Heart right ventricle (tissue), 16 donors: ENCODE data around the gene NUP62CL. TPM values are rescaled to one million over a fixed set of nuclear protein-coding genes. Genes with fewer than 3 reads are reported as not detected.

ENCODE experiments used
- ATAC-seq, 8 donors: fragments of 200-7000 bp; cut with Tn5 transposase; one replicate each; pipeline ENCODE4 v1.9.1; 2020; ENCODE audit warnings: mild to moderate bottlenecking in 8 of 8, moderate library complexity in 8 of 8, moderate number of reproducible peaks in 1 of 8
- DNase-seq, 2 donors: peaks; one replicate each; pipeline ENCODE4 v3.0.0-alpha.2; 2020
- H3K27ac ChIP-seq, 10 donors: fragments of 200-600 bp; sonication (generic) in 2 of 10; one replicate each; pipeline versions ENCODE4 v1.5.0 to v1.8.0; 2020 to 2022; ENCODE audit warnings: mild to moderate bottlenecking in 3 of 10
- H3K27me3 ChIP-seq, 7 donors: fragments of 200-600 bp; one replicate each; pipeline ENCODE4 v1.8.0; 2021 to 2022; ENCODE audit warnings: mild to moderate bottlenecking in 2 of 7
- H3K36me3 ChIP-seq, 9 donors: fragments of 200-600 bp; sonication (generic) in 1 of 9; one replicate each; pipeline versions ENCODE4 v1.5.0 to v1.8.0; 2020 to 2022; ENCODE audit warnings: mild to moderate bottlenecking in 2 of 9
- H3K4me1 ChIP-seq, 9 donors: fragments of 200-600 bp; sonication (generic) in 1 of 9; one replicate each; pipeline versions ENCODE4 v1.5.0 to v1.8.0; 2020 to 2022; ENCODE audit warnings: mild to moderate bottlenecking in 4 of 9
- H3K4me3 ChIP-seq, 10 donors: fragments of 200-600 bp; sonication (generic) in 2 of 10; one replicate each; pipeline versions ENCODE4 v1.5.0 to v1.8.0; 2020 to 2022; ENCODE audit warnings: mild to moderate bottlenecking in 7 of 10, moderate library complexity in 2 of 10
- H3K9me3 ChIP-seq, 11 donors: fragments of 200-600 bp in 10 of 11; sonication (generic) in 2 of 11; one replicate each; pipeline versions ENCODE4 v1.5.0 to v1.8.0; 2013 to 2022; ENCODE audit warnings: mild to moderate bottlenecking in 2 of 11, control low read depth in 1 of 11, moderate library complexity in 1 of 11
- CTCF ChIP-seq, 9 donors: fragments of 200-600 bp; sonication (generic) in 2 of 9; IDR thresholded peaks; one replicate each; pipeline versions ENCODE4 v1.5.0 to v1.8.0; 2021 to 2022; ENCODE audit warnings: antibody characterized with exemption in 9 of 9, mild to moderate bottlenecking in 5 of 9, moderate library complexity in 1 of 9
- WGBS, 2 donors: extraction: QIAGEN DNeasy Blood & Tissue Kit; methylation state at CpG; one replicate each; pipeline ENCODE4 v1.1.7; 2013; ENCODE audit warnings: inconsistent platforms in 1 of 2; 5-methylcytosine and 5-hydroxymethylcytosine counted together
- intact Hi-C, 10 donors: fragments of 100-400 bp; cut with DNase I; formaldehyde crosslinking; loops; one replicate each; pipeline versions ENCODE4 v1.11.1 to v1.14.2; 2022
- polyA plus RNA-seq, 2 donors: library from polyadenylated mRNA; stranded (reverse); fragments of 200-250 nt; gene quantifications; one replicate each; pipeline ENCODE4 v1.2.3, GENCODE V29; 2013
- total RNA-seq, 10 donors: library from RNA; stranded (reverse); fragmentation: NEBNext Ultra II Directional in 3 of 10; extraction: Animal tissue kit (Norgen Biotek cat#: 25700) in 3 of 10; gene quantifications; one replicate each; pipeline versions ENCODE4 v1.2.1 to v1.2.4, GENCODE V29; 2021 to 2023
- donor health status: Arrhythmogenic right ventricular cardiomyopathy.
- donor health status: ischemic (EF 13 %, LVEDD 7.1; RV severe dilation, severe dysfunction).
- donor health status: healthy with polysubstance abuse.
- donor health status: DM: no; HTN: yes; CAD: no.
- donor health status: DM: no; HTN: no; CAD: no.
- donor health status: ischemic (EF 25% LVEDD 6.9; RV normal size, moderate dysfunction).
- donor health status: ischemic (EF 25% LVEDD 5.7; RV mildly dilated, moderate dysfunction).
- donor health status: healthy.
- donor health status: DM: yes; HTN: yes; CAD: no.
- donor health status: Ischemic cardiomyopathy.
- donor health status: ischemic (EF 35%, LVEDD 5.7; RV mildly dilated, moderate dysfunction).
- donor health status: nonischemic (EF 11% LVEDD 7.7; RV severe dilation, severe dysfunction).
- donor health status: DM: yes; HTN: yes; CAD: no.
- donor health status: PGD.
- donor health status: ischemic (EF 29% LVEDD 5.4; RV normal size, mild dysfunction).
- donor health status: nonischemic (EF 23%, LVEDD 6.1; RV moderate dilation, normal function).

The NUP62CL gene
- total and polyA plus RNA-seq, 12 donors: 0.23 to 2.8 (median 0.85) TPM; not detected in 1

DNA sequence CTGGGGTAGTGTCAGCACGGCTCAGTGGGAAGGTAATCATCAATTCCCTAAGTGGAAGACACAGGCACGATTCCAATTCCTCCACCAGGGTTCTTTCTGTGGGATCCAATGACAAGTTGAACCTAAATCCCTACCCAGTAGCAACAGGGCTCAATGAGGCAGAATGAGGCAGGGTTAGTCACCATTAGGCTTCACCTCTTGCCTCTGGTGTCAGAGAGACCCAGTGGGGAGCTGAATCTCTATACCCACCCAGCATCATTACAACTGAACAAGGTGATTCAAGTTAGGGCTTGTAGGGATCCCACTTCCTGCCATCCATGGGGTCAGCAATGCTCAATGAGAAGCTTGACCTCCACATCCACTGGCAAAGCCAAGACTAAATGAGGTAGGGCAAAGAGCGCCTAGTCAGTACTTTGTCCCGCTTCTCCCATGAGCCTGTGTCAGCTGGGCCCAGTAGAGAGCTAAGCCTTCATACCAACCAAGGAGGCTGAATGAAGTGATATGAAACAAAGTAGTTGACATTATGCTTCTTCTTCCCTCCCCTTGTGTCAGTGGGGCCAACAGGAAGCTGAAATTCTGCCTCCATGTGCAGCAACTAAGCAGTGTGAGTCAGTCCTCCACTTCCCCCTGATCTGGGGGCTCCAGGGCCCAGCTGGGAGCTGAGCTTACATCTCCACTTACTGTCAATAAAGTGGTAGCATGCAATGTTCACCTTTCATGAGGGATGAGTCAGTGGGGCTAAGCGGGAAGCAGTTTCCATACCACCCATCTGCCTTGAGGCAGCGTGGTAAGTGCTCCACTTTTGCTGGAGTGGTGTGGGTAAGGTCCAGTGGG is 51.2 kb downstream of the NUP62CL start:
- Histone ChIP-seq H3K4me3 (no peak overlapping the region), H3K9me3 (no peaks in the 10 kb centered on the region), H3K27me3 (peaks cover 0 to 6% (median 0%) of the 10 kb centered on the region in 7 donors), H3K27ac (no peak overlapping the region), H3K4me1 (no peaks in the 10 kb centered on the region), H3K36me3 (no peaks in the 10 kb centered on the region)
- TF ChIP-seq CTCF (IDR thresholded peaks at IDR 0.05): no peak
- intact Hi-C loops: no loop called here
- WGBS, 2 donors: 91 to 92% methylated on average over 6 of the region's 6 CpGs
- DNase-seq: no peak
- no peak for ATAC-seq

DNA sequence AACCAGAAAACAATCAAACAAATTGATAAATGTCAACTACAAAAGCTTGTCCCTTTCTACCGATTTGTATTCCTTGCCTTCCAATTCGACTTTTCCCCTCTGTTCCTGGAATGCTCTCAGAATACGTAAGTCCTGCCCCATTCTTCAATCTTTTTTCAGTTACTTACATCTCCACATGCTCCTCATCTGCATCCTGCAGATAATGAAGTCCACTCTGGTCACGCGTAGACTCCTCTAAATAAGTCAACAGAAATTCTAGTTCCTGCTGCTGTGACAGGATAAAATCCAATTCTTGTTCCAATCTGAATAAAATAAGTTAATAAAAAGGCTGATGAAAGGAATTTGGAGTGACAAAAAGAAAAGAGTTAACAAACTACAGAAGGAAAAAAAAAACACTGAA is 53.2 kb downstream of the NUP62CL start:
- Histone ChIP-seq H3K36me3 (no peaks in the 10 kb centered on the region), H3K4me1 (no peaks in the 10 kb centered on the region), H3K4me3 (no peak overlapping the region), H3K27ac (no peak overlapping the region), H3K9me3 (no peaks in the 10 kb centered on the region), H3K27me3 (peaks cover 0 to 14% (median 0%) of the 10 kb centered on the region in 7 donors)
- intact Hi-C loops: no loop called here
- ATAC-seq: no peak
- no peak for DNase-seq
- TF ChIP-seq CTCF (IDR thresholded peaks at IDR 0.05): no peak
- WGBS, 2 donors: 79 to 82% methylated on average over 5 of the region's 5 CpGs

DNA sequence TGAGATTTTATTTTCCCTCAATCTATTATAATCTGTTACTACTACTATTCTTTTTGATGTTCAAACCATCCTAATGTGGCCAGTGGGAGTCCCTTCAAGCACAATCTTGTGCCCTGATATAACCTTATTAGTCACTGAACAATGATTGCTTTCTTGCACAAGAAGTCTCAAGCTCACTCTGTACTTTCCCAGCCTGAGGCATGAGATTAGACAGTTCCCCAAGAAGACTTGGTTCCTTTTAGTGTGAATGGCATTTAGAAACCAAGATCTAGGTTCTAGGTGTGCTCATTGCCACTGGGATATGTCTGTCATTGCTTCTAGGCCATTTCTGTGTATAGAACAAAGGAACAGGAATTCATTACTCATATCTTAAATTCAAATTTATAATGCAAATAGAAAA is 59.6 kb downstream of the NUP62CL start:
- Histone ChIP-seq H3K9me3 (no peaks in the 10 kb centered on the region), H3K36me3 (no peaks in the 10 kb centered on the region), H3K27ac (no peak overlapping the region), H3K4me1 (no peaks in the 10 kb centered on the region), H3K27me3 (peaks cover 0 to 21% (median 0%) of the 10 kb centered on the region in 7 donors), H3K4me3 (no peak overlapping the region)
- no peak for TF ChIP-seq CTCF (IDR thresholded peaks at IDR 0.05)
- no peak for ATAC-seq
- DNase-seq: no peak
- intact Hi-C loops: no loop called here

DNA sequence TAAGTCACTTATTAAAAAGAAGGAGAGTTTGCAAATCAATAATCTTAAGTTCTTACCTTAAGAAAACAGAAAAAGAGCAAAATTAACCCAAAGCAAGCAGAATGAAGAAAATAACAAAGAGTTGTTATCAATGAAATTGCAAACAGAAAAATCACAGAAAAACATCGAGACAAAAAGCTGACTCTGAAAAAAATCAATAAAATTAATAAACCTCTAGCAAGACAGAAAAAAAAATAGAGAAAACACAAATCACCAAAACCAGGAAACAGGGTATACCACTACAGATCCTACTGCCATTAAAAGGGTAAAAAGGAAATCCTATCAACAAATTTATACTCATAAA is 70.3 kb downstream of the NUP62CL start:
- H3K4me1 ChIP-seq: no peaks in the 10 kb centered on the region
- intact Hi-C loops: no loop called here
- ATAC-seq (no peak), DNase-seq (no peak)
- no peaks in the 10 kb centered on the region for H3K36me3 ChIP-seq
- TF ChIP-seq CTCF (IDR thresholded peaks at IDR 0.05): no peak
- H3K27me3 ChIP-seq: peaks cover 0 to 38% (median 0%) of the 10 kb centered on the region in 7 donors
- WGBS, 2 donors: 94 to 100% methylated on average over 1 of the region's 1 CpG
- H3K9me3 ChIP-seq: no peaks in the 10 kb centered on the region
- H3K27ac ChIP-seq: no peak overlapping the region
- H3K4me3 ChIP-seq: no peak overlapping the region
